ENCODE results near the gene SNRPN.
"Not testable (repeated sequence)": the region's sequence is repeated elsewhere in the genome, so short reads cannot be mapped to it uniquely, and the experiment has no call there.

The SNRPN gene

DNA sequence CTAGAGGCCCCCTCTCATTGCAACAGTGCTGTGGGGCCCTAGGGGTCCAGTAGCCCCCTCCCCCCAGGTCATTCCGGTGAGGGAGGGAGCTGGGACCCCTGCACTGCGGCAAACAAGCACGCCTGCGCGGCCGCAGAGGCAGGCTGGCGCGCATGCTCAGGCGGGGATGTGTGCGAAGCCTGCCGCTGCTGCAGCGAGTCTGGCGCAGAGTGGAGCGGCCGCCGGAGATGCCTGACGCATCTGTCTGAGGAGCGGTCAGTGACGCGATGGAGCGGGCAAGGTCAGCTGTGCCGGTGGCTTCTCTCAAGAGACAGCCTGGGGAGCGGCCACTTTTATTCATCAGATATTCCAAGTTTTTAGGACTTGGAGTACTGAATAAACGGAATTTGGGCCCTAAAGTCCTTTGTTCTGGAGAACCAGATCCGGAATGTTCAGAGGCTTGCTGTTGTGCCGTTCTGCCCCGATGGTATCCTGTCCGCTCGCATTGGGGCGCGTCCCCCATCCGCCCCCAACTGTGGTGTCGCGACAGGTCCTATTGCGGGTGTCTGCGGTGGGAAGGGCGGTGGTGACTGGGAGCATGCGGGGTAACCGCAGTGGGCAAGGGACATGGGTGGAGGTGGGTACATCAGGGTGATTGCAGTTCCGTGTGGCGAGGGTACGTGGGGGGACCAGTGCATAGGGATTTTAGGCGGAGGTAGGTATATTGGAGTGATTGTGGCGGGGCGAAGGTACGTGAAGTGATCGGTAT lies at the start of gene SNRPN, which contains the start of gene SNURF:
SNRPN (plus strand) TSS at position 205 of the 748 bp plus-strand sequence. CDS start 19,467 bp downstream, outside the sequence.
SNURF (plus strand) TSS at position 205 of the 748 bp plus-strand sequence; CDS start at position 267, 62 bp downstream.
- DNase-seq (ENCODE audit: low spot score), result peak; percentile 78

DNA sequence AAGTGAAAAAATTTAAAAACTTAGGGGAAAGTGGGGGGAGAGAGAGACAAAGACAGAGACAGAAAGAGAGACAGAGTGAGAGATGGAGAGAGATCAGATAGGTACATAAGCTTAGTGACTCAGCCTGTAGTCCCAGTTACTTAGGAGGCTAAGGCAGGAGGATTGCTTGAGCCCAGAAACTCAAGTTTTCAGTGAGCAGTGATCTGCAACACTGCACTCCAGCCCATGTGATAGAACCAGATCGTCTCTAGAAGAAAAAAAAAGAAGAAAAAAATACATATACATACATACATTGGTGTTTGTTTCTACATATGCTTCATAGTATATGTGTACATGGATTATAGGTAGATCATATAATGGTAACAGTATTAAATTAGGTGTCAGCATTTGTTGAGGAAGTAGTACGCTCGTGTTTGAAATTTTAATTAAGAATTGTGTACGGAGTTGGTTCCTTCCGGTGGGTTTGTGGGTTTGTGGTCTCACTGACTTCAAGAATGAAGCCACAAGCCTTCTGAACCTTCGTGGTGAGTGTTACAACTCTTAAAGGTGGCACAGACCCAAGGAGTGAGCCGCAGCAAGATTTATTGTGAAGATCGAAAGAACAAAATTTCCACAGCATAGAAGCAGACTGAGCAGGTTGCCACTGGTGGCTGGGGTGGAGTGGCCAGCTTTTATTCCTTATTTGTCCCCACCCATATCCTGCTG lies 38.3 kb upstream of the SNRPN start:
- no peak for DNase-seq (ENCODE audit: low spot score)

DNA sequence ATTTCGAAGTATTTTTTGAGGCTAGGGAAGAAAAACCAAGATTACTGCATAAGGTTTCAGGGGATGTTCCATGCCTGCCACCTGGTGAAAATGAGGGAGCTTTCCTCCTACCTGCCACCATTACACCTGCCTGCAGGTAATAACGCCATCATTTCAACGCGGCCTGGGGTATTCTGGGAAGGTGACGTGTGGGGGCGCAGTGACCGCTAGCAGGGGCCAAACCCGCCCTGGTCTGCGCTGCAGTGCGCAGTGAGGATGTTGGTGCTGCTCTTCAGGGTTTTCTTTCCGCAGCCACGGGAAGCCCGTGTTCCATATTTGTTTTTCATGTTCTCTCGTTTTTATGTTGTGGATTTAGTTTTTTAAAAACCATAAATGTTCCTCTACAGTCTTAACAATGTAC lies 37.4 kb upstream of the SNRPN start:
- no peak for DNase-seq (ENCODE audit: low spot score)

DNA sequence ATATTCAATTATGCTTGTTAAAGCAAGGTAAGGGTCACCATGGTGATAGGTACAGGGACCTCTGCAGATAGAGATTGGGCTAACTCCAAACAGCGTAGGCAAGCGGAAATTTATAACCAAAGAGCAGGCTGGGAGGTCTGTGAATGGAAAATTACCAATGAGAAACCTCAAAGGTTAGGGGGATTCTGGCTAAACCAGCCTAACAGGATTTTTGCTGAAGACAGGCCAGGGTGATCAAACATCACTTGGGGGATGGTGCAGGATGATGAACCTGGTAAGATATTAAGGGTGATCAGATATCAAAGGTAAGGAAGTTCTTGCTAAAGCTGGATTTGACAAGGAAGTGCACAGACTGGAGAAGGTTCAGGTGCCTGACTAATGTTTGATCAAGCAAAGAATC lies 35.3 kb upstream of the SNRPN start:
- no peak for DNase-seq (ENCODE audit: low spot score)

DNA sequence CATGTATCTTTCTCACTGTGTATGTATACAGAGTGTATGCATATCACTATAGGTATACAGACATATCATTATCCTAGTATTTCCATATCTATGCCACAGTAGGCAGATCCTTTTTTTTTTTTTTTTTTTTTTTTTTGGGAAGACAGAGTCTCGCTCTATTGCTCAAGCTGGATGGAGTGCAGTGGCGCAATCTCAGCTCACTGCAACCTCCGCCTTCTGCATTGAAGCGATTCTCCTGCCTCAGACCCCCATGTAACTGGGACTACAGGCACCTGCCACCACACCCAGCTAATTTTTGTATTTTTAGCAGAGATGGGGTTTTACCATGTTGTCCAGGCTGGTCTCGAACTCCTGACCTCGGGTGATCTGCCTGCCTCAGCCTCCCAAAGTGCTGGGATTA lies 32.0 kb upstream of the SNRPN start:
- DNase-seq (ENCODE audit: low spot score), result not testable (repeated sequence)

DNA sequence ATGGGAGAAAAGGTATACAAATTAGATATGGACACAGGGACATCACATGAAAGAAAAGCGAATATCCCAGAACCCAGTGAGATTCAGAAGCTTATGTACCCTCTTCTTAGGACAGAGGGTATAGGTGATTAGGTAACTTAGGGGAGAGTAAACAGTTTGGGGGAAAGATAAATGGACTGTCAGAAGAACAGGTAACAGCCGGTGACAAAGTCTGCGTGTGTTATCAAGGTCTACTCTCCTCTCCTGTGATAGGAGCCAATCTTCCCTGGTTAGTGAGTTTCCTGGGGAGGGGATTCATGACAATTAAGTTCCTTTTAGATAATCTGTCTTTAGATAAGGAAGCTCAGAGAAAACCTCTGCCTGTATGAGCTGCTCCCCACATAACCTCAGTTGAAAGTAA lies 30.6 kb upstream of the SNRPN start:
- no peak for DNase-seq (ENCODE audit: low spot score)

DNA sequence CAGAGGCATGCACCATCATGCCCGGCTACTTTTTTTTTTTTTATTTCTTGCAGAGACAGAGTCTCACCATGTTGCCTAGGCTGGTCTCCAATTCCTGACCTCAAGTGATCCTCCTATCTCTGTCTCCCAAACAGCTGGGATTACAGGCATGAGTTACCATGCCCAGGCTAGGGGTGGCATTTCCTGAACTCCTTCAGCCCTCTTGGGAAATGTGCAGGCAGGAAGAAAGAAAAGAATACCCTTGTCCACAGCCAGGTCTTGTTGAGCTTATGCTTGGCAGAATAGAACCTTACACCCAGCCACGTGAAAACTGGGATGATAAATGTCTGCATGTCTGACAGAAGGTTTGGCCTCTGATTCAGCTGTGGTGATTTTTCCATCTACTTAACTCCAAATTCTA lies 30.2 kb upstream of the SNRPN start:
- DNase-seq (ENCODE audit: low spot score), result no peak

DNA sequence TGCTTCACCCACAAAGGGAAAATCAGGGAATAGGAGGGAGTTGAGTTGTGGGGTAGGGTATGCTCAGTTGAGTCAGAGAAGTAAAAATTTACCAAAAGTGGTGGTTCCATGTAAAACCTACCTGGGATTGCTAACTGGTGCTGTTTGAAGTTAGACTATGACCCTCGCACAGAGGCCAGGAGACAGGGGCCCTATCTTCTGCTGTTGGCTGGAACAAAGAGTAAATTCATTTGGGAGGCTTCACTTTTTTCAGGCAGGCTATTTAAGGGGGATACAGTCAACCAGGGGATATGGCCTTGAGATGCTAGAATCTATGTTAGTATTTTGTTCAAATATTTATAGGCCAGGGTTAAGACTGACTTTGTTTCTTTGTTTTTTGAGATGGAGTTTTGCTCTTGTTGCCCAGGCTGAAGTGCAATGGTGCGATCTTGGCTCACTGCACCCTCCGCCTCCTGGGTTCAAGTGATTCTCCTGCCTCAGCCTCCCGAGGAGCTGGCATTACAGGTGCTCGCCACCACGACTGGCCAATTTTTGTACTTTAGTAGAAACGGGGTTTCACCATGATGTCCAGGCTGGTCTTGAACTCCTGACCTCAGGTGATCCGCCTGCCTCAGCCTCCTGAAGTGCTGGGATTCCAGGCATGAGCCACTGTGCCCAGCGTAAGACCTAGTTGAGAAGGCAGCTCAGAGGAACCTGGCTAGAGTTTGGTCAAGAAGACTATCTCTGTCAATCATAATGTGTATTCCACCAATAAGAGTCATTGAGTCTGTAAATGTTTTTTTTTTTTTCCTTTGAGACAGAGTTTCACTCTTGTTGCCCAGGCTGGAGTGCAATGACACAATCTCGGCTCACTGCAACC lies 22.7 kb upstream of the SNRPN start:
- not testable (repeated sequence) for DNase-seq (ENCODE audit: low spot score)

DNA sequence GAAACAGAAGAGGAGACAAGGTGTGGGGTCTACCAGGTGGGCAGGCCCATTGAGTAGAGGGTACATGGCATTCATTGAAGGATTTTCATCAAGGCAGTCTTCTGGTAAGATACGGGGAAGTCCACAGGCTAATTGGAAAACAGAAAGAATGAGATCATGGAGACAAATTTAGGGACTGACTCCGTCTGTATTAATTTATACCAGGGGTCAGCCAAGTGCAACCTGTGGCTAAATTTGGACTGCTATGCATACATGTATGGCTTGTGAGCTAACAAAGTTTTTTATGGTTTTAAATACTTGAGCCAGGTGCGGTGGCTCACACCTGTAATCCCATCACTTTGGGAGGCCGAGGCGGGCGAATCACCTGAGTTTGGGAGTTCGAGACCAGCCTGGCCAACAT lies 21.1 kb upstream of the SNRPN start:
- no peak for DNase-seq (ENCODE audit: low spot score)

DNA sequence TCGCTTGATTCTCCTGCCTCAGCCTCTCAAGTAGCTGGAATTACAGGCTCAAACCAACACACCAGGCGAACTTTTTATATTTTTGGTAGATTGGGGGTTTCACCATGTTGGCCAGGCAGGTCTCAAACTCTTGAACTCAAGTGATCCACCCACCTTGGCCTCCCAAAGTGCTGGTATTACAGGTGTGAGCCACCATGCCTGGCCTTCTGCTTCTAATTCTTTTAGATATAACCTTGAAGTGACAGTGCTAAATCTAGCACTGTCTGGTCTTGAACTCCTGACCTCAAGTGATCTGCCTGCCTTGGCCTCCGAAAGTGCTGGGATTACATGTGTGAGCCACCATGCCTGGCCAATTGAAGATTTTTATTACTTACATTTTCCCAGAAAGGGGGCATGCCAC lies 16.6 kb upstream of the SNRPN start:
- not testable (repeated sequence) for DNase-seq (ENCODE audit: low spot score)

DNA sequence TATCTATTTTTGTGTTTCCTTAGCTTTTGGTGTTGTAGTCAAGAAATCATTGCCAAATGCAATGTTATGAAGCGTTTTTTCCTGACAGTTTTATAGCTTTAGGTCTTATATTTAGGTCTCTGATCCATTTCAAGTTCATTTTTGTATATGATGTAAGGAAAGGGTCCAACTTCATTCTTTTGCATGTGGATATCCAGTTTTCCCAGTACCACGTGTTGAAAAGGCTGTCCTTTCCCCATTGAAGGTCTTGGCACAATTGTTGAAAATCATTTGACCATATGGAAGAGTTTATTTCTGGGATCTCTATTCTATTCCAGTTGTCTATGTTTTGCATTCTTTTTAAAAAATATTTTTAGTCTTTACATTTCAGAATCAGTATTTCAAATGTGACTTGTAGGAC lies 14.6 kb upstream of the SNRPN start:
- DNase-seq (ENCODE audit: low spot score), result no peak

DNA sequence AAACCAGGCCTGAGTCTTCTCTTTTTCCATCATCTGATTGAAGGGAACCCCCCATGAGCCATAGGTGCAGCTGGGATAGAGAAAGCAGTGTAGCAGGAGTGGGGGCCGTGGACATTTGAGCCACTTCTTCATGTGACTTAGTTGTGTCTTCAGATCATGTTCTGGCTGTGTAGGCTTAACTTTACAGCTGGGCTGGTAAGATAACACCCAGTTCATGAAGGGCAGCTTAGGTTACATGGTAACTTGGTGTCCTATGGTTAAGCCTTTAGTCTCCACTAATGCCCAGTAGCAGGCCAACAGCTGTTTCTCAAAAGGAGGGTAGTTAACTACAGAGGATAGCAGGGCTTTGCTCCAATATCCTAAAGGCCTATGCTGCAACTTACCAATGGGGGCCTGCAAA lies 11.4 kb upstream of the SNRPN start:
- no peak for DNase-seq (ENCODE audit: low spot score)

DNA sequence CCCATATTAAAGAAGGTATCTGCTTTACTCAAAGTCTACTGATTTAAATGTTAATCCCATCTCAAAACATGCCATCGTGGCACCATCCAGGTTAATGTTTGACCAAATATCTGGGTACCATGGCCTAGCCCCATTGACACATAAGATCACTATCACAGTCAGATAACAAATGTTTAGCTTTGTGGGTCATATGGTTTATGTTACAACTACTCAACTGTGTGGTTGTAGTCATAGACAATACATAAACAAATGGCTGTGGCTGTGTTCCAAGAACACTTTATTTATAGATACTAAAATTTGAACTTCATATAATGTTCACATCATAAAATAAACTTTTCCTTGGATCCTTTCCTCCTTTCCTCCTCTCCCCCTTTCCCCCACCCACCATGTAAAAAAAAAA lies 9.8 kb upstream of the SNRPN start:
- no peak for DNase-seq (ENCODE audit: low spot score)

DNA sequence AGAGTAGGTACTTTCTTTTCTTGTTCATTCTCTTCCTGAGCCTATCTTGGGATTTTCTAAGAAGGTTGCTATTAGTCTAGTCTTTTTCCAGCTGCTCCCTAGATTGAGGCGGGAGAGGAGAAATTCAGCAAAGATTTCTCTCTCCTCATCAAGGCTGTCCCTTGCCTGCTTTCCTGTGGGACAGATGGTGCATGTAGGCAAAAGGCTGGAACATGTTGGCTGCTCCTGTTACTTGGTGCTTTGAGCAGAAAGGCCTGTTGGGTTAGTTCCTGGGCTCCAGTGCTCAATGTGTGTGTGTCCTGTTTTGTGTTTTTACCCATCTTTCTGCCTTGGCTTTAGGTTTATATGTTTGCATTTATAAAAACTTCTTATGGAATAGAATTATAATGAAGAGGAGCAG lies 9.1 kb upstream of the SNRPN start:
- DNase-seq (ENCODE audit: low spot score), result no peak

DNA sequence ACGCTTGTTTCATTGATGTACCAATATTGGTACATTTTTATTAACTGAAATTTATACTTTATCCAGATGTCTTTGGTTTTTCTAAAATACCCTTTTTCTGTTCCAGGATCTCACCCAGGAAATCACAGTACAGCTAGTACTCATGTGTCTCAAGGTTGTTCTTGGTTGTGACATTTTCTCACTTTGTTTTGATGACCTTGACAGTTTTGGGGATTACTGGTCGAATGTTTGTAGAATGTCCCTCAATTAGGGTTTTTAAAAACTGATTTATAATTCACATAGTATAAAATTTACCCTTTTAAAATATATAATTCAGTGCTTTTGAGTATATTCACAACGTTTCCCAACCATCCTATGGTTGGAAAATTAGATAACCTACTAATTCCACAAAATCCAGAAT lies 6.3 kb upstream of the SNRPN start:
- no peak for DNase-seq (ENCODE audit: low spot score)

DNA sequence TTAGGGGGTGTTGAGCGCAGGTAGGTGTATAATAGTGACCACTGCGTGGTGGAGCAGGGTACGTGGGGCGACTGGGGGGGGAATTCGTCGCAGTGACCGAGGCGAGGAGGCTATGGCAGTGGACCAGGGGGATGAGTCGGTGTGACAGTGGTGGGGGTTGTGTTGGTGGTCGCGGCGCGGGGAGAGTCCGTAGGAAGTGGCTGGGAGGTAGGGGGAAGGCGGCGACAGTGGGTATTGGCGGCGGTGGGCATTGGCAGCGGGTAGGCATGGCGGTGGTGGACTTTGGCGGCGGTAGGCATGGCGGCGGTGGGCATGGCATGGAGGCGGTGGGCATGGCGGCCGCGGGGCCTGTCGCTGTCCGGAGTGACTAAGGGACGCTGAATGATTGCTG lies 739 bp downstream of the SNRPN start:
- DNase-seq (ENCODE audit: low spot score), result peak; percentile 43

DNA sequence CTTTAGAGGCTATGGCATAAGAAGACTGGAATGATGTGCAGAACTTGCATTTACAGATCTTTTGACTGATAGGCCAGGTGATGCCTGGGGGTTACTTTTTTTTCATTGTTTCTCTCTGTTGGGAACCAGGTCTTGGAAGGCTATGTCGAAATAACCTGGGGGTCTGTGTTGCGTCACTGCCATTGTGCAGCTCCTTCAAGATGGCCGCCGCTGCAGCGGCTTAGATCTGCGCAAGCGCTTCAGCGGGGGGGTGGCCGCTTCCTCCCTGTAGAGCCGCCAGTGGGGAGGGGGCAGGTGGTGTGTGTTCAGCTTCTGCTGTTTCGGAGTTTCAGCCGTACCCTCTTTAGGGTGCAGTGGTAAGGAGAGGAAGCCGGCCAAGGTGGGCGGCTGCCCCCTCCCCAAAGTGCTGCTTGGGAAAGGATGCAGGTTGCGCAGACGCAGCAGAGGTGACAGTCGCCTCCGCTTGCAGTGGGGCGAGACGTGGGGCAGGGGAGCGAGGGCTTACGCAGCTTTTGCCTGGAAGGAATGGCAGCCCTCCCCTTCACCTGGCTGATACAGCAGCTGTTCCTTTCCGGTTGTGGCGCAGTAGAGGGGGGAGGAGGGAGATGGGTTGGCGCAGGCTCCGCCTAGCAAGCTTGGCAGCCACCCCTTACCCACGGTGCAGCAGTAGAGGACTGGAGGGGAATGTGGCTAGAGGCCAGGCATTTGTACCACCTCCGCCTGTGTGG lies 1.5 kb downstream of the SNRPN start:
- DNase-seq (ENCODE audit: low spot score), result peak; percentile 84

DNA sequence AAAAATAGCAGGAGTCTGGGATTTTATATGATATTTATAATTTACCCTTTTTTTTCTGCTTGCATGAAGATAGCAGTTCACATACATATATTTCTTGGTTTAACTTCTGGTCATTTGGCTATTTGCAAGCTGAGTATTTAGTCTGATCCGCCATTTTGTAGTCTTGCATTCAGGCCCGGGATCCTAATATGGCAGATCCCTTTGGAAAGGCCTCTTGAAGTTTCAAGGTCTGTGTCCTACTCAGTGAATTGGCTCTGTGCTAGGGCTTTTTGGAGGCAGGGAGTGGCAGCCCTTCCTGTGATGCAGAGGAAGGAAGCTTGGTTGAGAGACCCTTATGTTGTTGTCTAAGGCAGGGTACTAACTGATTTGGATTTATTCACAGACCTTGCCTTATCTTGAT lies 2.9 kb downstream of the SNRPN start:
- DNase-seq (ENCODE audit: low spot score), result no peak

DNA sequence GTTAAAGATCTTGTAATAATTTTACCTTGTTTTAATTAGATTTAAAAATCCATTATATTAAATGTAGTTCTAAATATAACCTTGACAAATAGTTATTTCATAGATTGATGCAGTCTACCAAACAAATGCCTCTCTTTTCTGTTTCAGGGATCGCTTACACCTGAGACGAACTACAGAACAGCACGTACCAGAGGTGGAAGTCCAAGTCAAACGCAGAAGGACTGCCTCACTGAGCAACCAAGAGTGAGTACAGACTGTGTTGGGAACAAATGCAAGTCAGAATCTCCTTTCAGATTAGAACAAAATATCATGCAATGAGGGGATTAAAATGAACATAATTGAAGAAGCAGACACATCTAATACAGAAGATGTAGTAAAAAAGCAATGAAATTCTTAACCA lies 7.2 kb downstream of the SNRPN start:
- DNase-seq (ENCODE audit: low spot score), result no peak

DNA sequence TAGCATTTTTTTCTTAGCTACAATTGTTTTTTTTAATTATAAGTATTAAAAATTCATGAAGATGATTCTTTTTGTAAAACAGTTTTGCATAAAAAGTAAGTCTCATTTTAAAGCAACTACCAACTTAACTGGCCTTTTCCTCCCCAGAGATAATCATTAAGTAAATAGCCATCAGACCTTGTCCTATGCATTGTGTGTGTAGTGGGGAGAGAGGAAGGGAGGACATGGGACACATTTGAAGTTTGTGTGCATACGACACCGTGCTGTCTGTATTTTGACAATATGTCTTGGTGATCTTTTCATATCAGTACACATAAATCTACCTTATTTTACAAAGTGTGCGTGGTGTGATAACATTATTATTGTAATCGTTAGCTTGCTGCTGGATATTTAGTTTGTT lies 8.1 kb downstream of the SNRPN start:
- no peak for DNase-seq (ENCODE audit: low spot score)

DNA sequence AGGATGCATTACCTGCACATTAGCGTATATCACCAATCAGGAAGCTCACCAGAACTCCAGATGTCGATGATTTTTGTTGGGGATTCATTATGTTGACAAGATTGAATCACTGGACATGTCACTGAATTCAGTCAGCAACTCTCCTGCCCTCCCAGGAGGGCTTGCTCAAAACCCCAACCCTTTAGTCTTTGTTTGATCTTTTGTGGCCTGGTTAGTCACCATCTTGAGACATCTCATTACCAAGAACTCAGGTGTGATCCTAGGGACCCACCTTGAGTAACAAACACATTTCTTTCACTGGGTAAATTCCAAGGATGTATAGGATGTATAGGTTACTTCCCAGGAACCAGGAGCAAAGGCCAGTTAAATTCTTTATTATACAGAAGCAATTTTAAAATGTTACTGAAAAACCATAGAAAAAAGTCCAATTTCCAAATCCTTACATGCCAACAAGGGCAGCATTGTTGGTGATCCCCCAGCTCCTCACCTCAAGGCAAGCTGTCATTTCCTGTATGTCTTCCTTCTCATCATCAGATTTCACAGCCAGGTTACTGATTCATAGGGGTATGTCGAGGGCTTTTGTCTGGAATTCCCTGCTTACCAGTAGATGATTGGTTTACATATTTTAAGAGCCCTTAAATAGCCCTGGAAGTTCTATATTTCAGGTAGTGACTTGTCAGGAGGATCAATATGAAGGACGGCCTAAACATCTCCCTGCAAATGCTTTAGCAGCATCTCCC lies 11.7 kb downstream of the SNRPN start:
- no peak for DNase-seq (ENCODE audit: low spot score)

All from ecto neural progenitor cell (in vitro differentiated cells).